Neural cell (in vitro differentiated cells): Measurements from ENCODE around the gene ACYP1. TPM values are rescaled to one million over a fixed set of nuclear protein-coding genes. Genes with fewer than 3 reads are reported as not detected.
A peak's percentile ranks its signal among the peaks of the same experiment; 100 is the strongest.

Experiments used
- H2AFZ ChIP-seq: fragments of 200-600, 300-800 bp; sonication (generic), shearing (Covaris generic); 2 replicates; pipeline ENCODE4 v1.6.0; 2014; ENCODE audit warnings: low read depth, mild to moderate bottlenecking, antibody characterized with exemption, low read length, moderate library complexity
- H3F3A ChIP-seq: fragments of 200-600 bp; shearing (Covaris generic); 2 replicates; pipeline ENCODE4 v1.6.1; 2016; ENCODE audit warnings: mild to moderate bottlenecking, moderate library complexity, mixed read lengths, antibody characterized with exemption, low read length; ENCODE audit not compliant: insufficient read depth, poor library complexity, severe bottlenecking
- H3K27ac ChIP-seq: fragments of 200-600, 300-800 bp; sonication (generic), shearing (Covaris generic); 2 replicates; pipeline ENCODE4 v1.5.1; 2014; ENCODE audit warnings: mild to moderate bottlenecking, low read length, moderate library complexity
- H3K27me3 ChIP-seq: fragments of 300-800, 200-600 bp; sonication (generic), shearing (Covaris generic); 2 replicates; pipeline ENCODE4 v1.6.0; 2014; ENCODE audit warnings: mild to moderate bottlenecking, low read depth, low read length, moderate library complexity; ENCODE audit not compliant: insufficient read depth
- H3K36me3 ChIP-seq: fragments of 300-800, 200-600 bp; sonication (generic), shearing (Covaris generic); 2 replicates; pipeline ENCODE4 v1.5.1; 2014; ENCODE audit warnings: mild to moderate bottlenecking, antibody characterized with exemption, low read length, moderate library complexity; ENCODE audit not compliant: insufficient read depth
- H3K4me2 ChIP-seq: fragments of 300-800, 200-600 bp; sonication (generic), shearing (Covaris generic); 2 replicates; pipeline ENCODE4 v1.6.0; 2014; ENCODE audit warnings: mild to moderate bottlenecking, low read length
- H3K4me3 ChIP-seq: fragments of 300-800, 200-600 bp; sonication (generic), shearing (Covaris generic); 2 replicates; pipeline ENCODE4 v1.5.1; 2014; ENCODE audit warnings: mild to moderate bottlenecking, low read length, moderate library complexity
- H3K79me2 ChIP-seq: fragments of 200-600 bp; shearing (Covaris generic); replicated peaks from 2 replicates; pipeline ENCODE4 v1.6.0; 2014; ENCODE audit warnings: mild to moderate bottlenecking, low read length, moderate library complexity; ENCODE audit not compliant: insufficient read depth
- H3K9ac ChIP-seq: fragments of 300-800, 200-600 bp; sonication (generic), shearing (Covaris generic); 2 replicates; pipeline ENCODE4 v1.6.1; 2016; ENCODE audit warnings: mild to moderate bottlenecking, low read length, mixed read lengths
- H3K9me2 ChIP-seq: fragments of 200-600 bp; shearing (Covaris generic); 2 replicates; pipeline ENCODE4 v1.6.1; 2016; ENCODE audit warnings: mild to moderate bottlenecking, low read length, mixed read lengths; ENCODE audit not compliant: insufficient read depth
- H3K9me3 ChIP-seq: fragments of 200-600, 300-800 bp; sonication (generic), shearing (Covaris generic); 2 replicates; pipeline ENCODE4 v1.6.1; 2016; ENCODE audit warnings: mild to moderate bottlenecking, mixed run types, low read length, moderate library complexity, mixed read lengths
- H4K20me1 ChIP-seq: fragments of 200-600 bp; shearing (Covaris generic); 2 replicates; pipeline ENCODE4 v1.6.1; 2016; ENCODE audit warnings: mild to moderate bottlenecking, mixed run types; ENCODE audit not compliant: insufficient read depth
- EP300 ChIP-seq: fragments of 450-650 bp; conservative IDR thresholded peaks from 2 replicates; pipeline ENCODE4 v1.6.1; 2014; ENCODE audit warnings: antibody characterized with exemption, mild to moderate bottlenecking, moderate library complexity; ENCODE audit not compliant: poor library complexity, severe bottlenecking
- EZH2 ChIP-seq: fragments of 200-600, 300-800 bp; shearing (Covaris generic), sonication (generic); IDR thresholded peaks from 2 replicates; pipeline ENCODE4 v1.6.1; 2014; ENCODE audit warnings: antibody characterized with exemption, low read length, borderline replicate concordance, mild to moderate bottlenecking; ENCODE audit not compliant: insufficient read depth, poor library complexity, severe bottlenecking
- MXI1 ChIP-seq: fragments of 450-650 bp; conservative IDR thresholded peaks from 2 replicates; pipeline ENCODE4 v1.6.1; 2014; ENCODE audit warnings: antibody characterized with exemption, mild to moderate bottlenecking; ENCODE audit not compliant: poor library complexity, severe bottlenecking
- POLR2AphosphoS5 ChIP-seq: IDR thresholded peaks from 2 replicates; pipeline ENCODE4 v1.6.1; 2012
- RAD21 ChIP-seq: fragments of 450-650 bp; conservative IDR thresholded peaks from 2 replicates; pipeline ENCODE4 v1.6.1; 2014; ENCODE audit warnings: antibody characterized with exemption, mild to moderate bottlenecking, moderate library complexity
- SMC3 ChIP-seq: fragments of 450-650 bp; conservative IDR thresholded peaks from 2 replicates; pipeline ENCODE4 v1.6.1; 2014; ENCODE audit warnings: antibody characterized with exemption, mild to moderate bottlenecking, moderate library complexity; ENCODE audit not compliant: poor library complexity
- TAF1 ChIP-seq: IDR thresholded peaks from 2 replicates; pipeline ENCODE4 v1.6.1; 2012; ENCODE audit warnings: low read depth
- polyA minus RNA-seq: library from RNA; depleted of rRNA, polyadenylated mRNA; stranded (reverse); fragments of >200 nt; gene quantifications from 2 replicates; pipeline ENCODE4 v1.2.3, GENCODE V29; 2014
- polyA plus RNA-seq: library from polyadenylated mRNA; depleted of rRNA; stranded (reverse); fragments of >200 nt; gene quantifications from 2 replicates; pipeline ENCODE4 v1.2.3, GENCODE V29; 2014
- TF ChIP-seq, protein P1 (sequence below): IDR thresholded peaks from 2 replicates; pipeline ENCODE4 v1.6.1; 2012; ENCODE audit warnings: borderline replicate concordance
- TF ChIP-seq, protein P2 (sequence below): fragments of 450-650 bp; IDR thresholded peaks from 2 replicates; pipeline ENCODE4 v1.5.1; 2014; ENCODE audit warnings: antibody characterized with exemption, mild to moderate bottlenecking, moderate library complexity; ENCODE audit not compliant: poor library complexity, severe bottlenecking

The ACYP1 gene
- polyA plus RNA-seq = 143 and 149 TPM in 2 replicates
- 23.6 and 34.2 TPM in 2 replicates for polyA minus RNA-seq

DNA sequence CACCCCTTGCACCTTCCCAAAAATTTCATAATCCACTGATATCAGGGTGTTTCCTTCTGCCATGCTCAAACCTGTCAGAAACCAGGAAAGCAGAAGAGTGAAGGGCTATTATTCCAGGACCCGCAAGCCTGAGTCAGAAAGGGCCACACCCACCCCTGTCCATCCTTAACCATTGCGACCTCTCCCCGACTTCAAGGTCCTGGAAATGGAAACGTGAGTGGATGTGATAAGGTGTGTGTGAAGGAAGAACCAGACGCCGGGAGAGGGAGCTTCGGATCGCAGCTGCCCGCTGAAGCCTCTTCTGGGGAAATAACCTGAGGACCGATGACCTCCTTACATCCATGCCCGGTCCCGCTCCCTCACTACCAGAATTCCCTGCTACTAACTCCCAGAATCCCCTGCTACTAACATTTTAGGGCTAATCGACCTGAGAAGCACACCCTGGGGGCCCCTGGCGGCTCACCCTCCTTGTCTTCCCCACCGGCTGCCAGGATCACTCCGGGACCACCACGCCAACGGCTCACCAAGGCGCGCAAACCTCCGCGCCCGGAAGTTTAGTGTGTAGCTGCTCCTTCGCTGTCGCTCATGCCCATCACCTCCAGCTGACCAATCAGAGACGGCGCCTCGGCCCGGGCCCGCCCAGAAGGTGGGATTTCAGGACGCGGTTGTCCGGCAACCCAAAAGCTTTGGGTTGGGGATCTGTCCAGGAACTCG, at the start of gene ACYP1:
ACYP1 (minus strand) TSS at position 534 of the 714 bp plus-strand sequence; CDS start at position 63, 471 bp downstream.
- Histone ChIP-seq H3K9me2 (no peaks in the 10 kb centered on the region), H3K27ac (peak within 1 kb of the TSS; percentile 53), H3K36me3 (peaks cover 3% of the 10 kb centered on the region), H2AFZ (peak within 1 kb of the TSS; percentile 80), H3K27me3 (no peaks in the 10 kb centered on the region), H3K79me2 (peaks cover 9% of the 10 kb centered on the region), H3K4me3 (peak within 1 kb of the TSS; percentile 76), H4K20me1 (no peaks in the 10 kb centered on the region), H3F3A (no peaks in the 10 kb centered on the region), H3K9ac (peak within 1 kb of the TSS; percentile 69), H3K4me2 (peak within 1 kb of the TSS; percentile 86), H3K9me3 (no peaks in the 10 kb centered on the region)
- TF ChIP-seq MXI1 (peak; percentile 77), RAD21 (no peak), POLR2AphosphoS5 (peak; percentile 65), EZH2 (no peak), EP300 (no peak), TAF1 (no peak), SMC3 (peak; percentile 33)
- TF ChIP-seq, protein P1, sequence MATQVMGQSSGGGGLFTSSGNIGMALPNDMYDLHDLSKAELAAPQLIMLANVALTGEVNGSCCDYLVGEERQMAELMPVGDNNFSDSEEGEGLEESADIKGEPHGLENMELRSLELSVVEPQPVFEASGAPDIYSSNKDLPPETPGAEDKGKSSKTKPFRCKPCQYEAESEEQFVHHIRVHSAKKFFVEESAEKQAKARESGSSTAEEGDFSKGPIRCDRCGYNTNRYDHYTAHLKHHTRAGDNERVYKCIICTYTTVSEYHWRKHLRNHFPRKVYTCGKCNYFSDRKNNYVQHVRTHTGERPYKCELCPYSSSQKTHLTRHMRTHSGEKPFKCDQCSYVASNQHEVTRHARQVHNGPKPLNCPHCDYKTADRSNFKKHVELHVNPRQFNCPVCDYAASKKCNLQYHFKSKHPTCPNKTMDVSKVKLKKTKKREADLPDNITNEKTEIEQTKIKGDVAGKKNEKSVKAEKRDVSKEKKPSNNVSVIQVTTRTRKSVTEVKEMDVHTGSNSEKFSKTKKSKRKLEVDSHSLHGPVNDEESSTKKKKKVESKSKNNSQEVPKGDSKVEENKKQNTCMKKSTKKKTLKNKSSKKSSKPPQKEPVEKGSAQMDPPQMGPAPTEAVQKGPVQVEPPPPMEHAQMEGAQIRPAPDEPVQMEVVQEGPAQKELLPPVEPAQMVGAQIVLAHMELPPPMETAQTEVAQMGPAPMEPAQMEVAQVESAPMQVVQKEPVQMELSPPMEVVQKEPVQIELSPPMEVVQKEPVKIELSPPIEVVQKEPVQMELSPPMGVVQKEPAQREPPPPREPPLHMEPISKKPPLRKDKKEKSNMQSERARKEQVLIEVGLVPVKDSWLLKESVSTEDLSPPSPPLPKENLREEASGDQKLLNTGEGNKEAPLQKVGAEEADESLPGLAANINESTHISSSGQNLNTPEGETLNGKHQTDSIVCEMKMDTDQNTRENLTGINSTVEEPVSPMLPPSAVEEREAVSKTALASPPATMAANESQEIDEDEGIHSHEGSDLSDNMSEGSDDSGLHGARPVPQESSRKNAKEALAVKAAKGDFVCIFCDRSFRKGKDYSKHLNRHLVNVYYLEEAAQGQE = no peak
- TF ChIP-seq, protein P2, sequence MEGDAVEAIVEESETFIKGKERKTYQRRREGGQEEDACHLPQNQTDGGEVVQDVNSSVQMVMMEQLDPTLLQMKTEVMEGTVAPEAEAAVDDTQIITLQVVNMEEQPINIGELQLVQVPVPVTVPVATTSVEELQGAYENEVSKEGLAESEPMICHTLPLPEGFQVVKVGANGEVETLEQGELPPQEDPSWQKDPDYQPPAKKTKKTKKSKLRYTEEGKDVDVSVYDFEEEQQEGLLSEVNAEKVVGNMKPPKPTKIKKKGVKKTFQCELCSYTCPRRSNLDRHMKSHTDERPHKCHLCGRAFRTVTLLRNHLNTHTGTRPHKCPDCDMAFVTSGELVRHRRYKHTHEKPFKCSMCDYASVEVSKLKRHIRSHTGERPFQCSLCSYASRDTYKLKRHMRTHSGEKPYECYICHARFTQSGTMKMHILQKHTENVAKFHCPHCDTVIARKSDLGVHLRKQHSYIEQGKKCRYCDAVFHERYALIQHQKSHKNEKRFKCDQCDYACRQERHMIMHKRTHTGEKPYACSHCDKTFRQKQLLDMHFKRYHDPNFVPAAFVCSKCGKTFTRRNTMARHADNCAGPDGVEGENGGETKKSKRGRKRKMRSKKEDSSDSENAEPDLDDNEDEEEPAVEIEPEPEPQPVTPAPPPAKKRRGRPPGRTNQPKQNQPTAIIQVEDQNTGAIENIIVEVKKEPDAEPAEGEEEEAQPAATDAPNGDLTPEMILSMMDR = peak; percentile 50

DNA sequence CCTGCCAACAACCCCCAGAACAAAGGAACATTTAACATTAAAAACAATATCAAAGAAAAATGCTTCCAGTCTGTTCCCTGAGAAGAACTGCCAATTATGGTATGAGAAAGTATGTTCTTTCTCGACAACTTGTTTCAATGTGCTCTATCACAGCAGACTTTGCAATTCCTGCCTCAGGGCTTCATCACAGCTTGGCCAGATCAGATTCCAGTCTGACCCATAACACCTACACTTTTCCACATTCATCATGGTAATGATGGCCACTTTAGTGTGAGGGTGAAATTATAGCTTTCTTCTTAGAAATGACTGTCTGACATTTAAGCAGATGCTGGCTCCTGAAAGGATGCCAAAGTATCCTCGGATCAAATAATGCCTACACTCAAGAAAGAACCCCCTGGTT, 46.1 kb upstream of the ACYP1 start:
- Histone ChIP-seq H3K9me2 (no peaks in the 10 kb centered on the region), H2AFZ (no peak overlapping the region), H3F3A (no peaks in the 10 kb centered on the region), H3K4me3 (no peak overlapping the region), H3K27me3 (no peaks in the 10 kb centered on the region), H3K9ac (no peak overlapping the region), H3K79me2 (no peaks in the 10 kb centered on the region), H3K9me3 (no peaks in the 10 kb centered on the region), H4K20me1 (no peaks in the 10 kb centered on the region), H3K4me2 (no peak overlapping the region), H3K27ac (no peak overlapping the region), H3K36me3 (no peaks in the 10 kb centered on the region)
- TF ChIP-seq, protein P1 = no peak
- peak; percentile 64 for TF ChIP-seq POLR2AphosphoS5
